ENCODE results near the gene TUBA3C.

TUBA3C gene

DNA sequence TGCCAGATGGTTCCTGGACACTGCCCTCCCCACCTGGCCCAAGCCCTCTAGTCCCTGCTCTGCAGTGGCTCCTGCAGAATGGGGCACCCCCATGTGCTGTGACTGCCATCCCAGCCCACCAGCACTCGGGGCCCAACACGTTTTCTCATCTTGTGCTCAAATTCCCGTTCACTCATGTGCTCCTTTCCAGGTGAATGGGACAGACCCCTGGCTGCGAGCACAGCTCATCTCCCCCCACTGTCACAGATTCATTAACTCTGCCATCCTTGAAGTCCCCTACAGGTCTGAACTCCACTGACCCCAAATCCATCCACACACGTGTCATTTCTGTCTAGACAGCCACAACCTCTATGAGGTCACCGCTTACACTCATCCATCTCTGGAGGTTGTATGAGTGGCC is 23.6 kb downstream of the TUBA3C start:
- Histone ChIP-seq H3K4me3 (replicated peaks; ENCODE audit: insufficient read depth, low read length) (no peak overlapping the region), H3K27ac (replicated peaks) (no peak overlapping the region), H3K27me3 (ENCODE audit: insufficient read depth, poor library complexity, severe bottlenecking) (no peaks in the 10 kb centered on the region)
- no peak for TF ChIP-seq POLR2AphosphoS5 (IDR thresholded peaks at IDR 0.05; ENCODE audit: low read depth)
- TF ChIP-seq, protein P1, sequence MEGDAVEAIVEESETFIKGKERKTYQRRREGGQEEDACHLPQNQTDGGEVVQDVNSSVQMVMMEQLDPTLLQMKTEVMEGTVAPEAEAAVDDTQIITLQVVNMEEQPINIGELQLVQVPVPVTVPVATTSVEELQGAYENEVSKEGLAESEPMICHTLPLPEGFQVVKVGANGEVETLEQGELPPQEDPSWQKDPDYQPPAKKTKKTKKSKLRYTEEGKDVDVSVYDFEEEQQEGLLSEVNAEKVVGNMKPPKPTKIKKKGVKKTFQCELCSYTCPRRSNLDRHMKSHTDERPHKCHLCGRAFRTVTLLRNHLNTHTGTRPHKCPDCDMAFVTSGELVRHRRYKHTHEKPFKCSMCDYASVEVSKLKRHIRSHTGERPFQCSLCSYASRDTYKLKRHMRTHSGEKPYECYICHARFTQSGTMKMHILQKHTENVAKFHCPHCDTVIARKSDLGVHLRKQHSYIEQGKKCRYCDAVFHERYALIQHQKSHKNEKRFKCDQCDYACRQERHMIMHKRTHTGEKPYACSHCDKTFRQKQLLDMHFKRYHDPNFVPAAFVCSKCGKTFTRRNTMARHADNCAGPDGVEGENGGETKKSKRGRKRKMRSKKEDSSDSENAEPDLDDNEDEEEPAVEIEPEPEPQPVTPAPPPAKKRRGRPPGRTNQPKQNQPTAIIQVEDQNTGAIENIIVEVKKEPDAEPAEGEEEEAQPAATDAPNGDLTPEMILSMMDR (IDR thresholded peaks at IDR 0.05; ENCODE audit: insufficient read depth, low read length), result no peak
- no peak for TF ChIP-seq GABPA (IDR thresholded peaks at IDR 0.05; ENCODE audit: low read depth)
- no peak for TF ChIP-seq SPI1 (IDR thresholded peaks at IDR 0.05; ENCODE audit: borderline replicate concordance, low read depth)
- TF ChIP-seq, protein P2, sequence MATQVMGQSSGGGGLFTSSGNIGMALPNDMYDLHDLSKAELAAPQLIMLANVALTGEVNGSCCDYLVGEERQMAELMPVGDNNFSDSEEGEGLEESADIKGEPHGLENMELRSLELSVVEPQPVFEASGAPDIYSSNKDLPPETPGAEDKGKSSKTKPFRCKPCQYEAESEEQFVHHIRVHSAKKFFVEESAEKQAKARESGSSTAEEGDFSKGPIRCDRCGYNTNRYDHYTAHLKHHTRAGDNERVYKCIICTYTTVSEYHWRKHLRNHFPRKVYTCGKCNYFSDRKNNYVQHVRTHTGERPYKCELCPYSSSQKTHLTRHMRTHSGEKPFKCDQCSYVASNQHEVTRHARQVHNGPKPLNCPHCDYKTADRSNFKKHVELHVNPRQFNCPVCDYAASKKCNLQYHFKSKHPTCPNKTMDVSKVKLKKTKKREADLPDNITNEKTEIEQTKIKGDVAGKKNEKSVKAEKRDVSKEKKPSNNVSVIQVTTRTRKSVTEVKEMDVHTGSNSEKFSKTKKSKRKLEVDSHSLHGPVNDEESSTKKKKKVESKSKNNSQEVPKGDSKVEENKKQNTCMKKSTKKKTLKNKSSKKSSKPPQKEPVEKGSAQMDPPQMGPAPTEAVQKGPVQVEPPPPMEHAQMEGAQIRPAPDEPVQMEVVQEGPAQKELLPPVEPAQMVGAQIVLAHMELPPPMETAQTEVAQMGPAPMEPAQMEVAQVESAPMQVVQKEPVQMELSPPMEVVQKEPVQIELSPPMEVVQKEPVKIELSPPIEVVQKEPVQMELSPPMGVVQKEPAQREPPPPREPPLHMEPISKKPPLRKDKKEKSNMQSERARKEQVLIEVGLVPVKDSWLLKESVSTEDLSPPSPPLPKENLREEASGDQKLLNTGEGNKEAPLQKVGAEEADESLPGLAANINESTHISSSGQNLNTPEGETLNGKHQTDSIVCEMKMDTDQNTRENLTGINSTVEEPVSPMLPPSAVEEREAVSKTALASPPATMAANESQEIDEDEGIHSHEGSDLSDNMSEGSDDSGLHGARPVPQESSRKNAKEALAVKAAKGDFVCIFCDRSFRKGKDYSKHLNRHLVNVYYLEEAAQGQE (IDR thresholded peaks at IDR 0.05; ENCODE audit: insufficient replicate concordance, low read depth), result no peak
- no peak for DNase-seq (ENCODE audit: low read depth in 1 of 2, low spot score in 1 of 2)

DNA sequence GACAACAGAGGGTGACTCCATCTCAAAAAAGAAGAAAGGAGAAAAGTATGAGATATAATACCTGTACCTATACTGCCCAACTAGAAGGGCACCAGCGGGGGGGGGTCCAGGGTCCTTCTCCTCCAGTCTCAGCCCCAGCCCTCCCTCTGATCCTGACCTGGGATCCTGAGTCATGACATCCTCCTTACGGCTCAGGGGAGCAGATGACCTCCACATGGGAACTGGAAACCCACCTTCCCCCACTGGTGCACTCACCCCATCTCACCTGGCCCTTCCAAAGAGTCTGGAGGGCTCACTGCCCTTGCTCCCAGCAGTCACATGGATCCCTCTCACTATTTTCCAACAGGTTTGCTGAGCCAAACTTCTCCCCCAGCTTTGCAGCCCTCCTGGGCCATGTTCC is 24.2 kb downstream of the TUBA3C start:
- H3K27me3 ChIP-seq (ENCODE audit: insufficient read depth, poor library complexity, severe bottlenecking), result no peaks in the 10 kb centered on the region
- H3K4me3 ChIP-seq (replicated peaks; ENCODE audit: insufficient read depth, low read length), result no peak overlapping the region
- no peak for TF ChIP-seq GABPA (IDR thresholded peaks at IDR 0.05; ENCODE audit: low read depth)
- TF ChIP-seq, protein P1 (IDR thresholded peaks at IDR 0.05; ENCODE audit: insufficient read depth, low read length), result no peak
- TF ChIP-seq, protein P2 (IDR thresholded peaks at IDR 0.05; ENCODE audit: insufficient replicate concordance, low read depth), result no peak
- TF ChIP-seq SPI1 (IDR thresholded peaks at IDR 0.05; ENCODE audit: borderline replicate concordance, low read depth), result no peak
- no peak for TF ChIP-seq POLR2AphosphoS5 (IDR thresholded peaks at IDR 0.05; ENCODE audit: low read depth)
- no peak for DNase-seq (ENCODE audit: low read depth in 1 of 2, low spot score in 1 of 2)
- H3K27ac ChIP-seq (replicated peaks), result no peak overlapping the region

DNA sequence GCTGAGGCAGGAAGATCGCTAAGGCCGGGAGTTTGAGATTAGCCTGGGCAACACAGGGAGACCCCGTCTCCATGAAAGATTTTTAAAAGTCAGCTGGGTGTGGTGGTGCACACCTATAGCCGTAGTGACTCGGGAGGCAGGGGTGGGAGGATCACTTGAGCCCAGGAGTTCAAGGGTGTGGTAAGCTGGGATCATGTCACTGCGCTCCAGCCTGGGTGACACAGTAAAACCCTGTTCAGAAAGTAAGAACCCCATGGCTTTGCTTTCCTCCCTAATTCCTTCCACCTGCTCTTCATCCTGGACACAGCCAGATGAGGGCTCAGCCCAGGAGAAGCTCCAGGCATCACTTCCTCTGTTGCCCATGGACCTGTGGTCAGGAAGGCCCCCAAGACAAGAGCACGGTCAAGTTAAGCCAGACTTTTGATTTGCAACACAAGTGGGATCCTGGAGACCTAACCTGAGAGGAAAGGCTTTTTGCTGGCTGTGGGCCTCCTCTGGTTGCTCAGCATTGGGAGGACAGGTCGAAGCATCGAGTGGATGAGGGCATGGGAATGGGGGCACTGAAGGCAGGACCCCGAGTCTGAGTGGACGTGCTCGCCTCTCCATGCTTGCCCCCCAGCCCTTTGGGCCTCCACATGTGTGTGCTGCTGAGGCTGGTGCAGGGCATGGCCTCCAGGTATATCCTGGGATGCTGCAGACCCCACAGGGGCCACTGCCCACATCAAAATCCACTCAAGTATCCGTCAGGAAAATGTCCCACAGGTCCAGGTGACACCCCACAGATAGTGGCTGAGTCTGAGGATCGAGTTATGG is 25.4 kb downstream of the TUBA3C start:
- Histone ChIP-seq H3K27ac (replicated peaks) (no peak overlapping the region), H3K4me3 (replicated peaks; ENCODE audit: insufficient read depth, low read length) (no peak overlapping the region), H3K27me3 (ENCODE audit: insufficient read depth, poor library complexity, severe bottlenecking) (no peaks in the 10 kb centered on the region)
- TF ChIP-seq GABPA (IDR thresholded peaks at IDR 0.05; ENCODE audit: low read depth), result no peak
- TF ChIP-seq SPI1 (IDR thresholded peaks at IDR 0.05; ENCODE audit: borderline replicate concordance, low read depth), result no peak
- no peak for TF ChIP-seq POLR2AphosphoS5 (IDR thresholded peaks at IDR 0.05; ENCODE audit: low read depth)
- TF ChIP-seq, protein P2 (IDR thresholded peaks at IDR 0.05; ENCODE audit: insufficient replicate concordance, low read depth), result no peak
- TF ChIP-seq, protein P1 (IDR thresholded peaks at IDR 0.05; ENCODE audit: insufficient read depth, low read length), result no peak
- no peak for DNase-seq (ENCODE audit: low read depth in 1 of 2, low spot score in 1 of 2)
